Transverse colon (tissue), 3 donors: Measurements from ENCODE around the gene DTD1.

Source experiments
- CTCF ChIP-seq, 5 experiments: fragments of 200-600 bp in 3 of 5; fragments of 450-650 bp in 2 of 5; sonication (generic) in 3 of 5; IDR thresholded peaks; 1 replicate in 2 of 5; 2 replicates in 3 of 5; pipeline ENCODE4 v1.5.1; 2016 to 2017; ENCODE audit warnings: antibody characterized with exemption in 5 of 5, inconsistent platforms in 3 of 5, mild to moderate bottlenecking in 2 of 5, moderate library complexity in 1 of 5
- POLR2A ChIP-seq: fragments of 450-650 bp; IDR thresholded peaks from one replicate; pipeline ENCODE4 v1.6.1; 2016; ENCODE audit warnings: antibody characterized with exemption, mild to moderate bottlenecking, moderate library complexity

- TF ChIP-seq CTCF (IDR thresholded peaks at IDR 0.05), result no peak
- no peak for TF ChIP-seq POLR2A
Measured at GRCh38 chr20:18715564-18715963, 127.7 kb downstream of the DTD1 start.
